GM20000 (cell line): Measurements from ENCODE around the gene MYRFL.

Experiments used
- DNase-seq: peaks from one replicate; pipeline ENCODE4 v3.0.0; 2012; ENCODE audit warnings: low spot score
- CTCF ChIP-seq: IDR thresholded peaks from 2 replicates; pipeline ENCODE4 v1.5.1; 2012; ENCODE audit warnings: mild to moderate bottlenecking, control low read depth; ENCODE audit errors: extremely low read depth, missing control alignments

The MYRFL gene

DNA sequence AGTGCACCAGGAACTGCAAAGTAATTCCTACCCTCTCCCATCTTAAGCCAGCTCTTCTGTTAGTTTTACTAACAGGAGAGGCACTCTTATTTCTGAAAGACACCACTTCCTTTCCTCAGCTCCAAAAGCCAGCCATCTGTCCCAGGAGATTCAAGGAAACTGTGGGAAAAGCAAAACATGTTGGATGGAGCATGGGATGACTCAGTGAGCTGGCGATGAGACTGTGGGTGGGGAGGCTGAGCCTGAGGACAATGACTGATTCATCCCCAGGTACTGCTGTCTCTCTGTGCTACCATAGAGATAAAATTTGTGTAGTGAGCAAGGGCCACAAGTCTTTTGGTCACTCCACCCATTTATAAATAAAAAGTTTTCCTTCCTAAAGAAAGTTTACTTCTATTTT, 141.4 kb downstream of the MYRFL start:
- TF ChIP-seq CTCF, result no peak
- no peak for DNase-seq

DNA sequence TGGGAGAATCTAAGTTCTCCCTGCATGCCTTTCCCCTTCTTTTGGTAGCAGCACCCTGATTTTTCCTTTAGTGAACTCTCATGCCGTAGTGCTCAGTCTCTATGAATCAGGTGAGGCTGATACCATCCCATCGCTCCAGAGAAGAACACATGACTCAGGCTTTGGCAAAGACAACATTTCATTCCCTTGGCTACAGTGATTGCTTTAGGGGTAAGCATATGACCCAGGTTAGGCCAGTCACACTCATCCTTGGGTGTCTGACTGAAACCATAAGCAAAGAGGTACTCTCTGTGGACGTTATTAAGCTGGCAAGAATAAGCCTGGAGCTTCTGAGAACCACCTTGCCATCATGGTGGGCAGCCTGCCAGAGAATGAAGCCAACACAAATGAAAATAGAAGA, 141.8 kb downstream of the MYRFL start:
- DNase-seq, result no peak
- TF ChIP-seq CTCF, result no peak

- no peak for TF ChIP-seq CTCF
- no peak for DNase-seq
Measured at GRCh38 chr12:69969011-69969410, 144.0 kb downstream of the MYRFL start.

- no peak for TF ChIP-seq CTCF
- no peak for DNase-seq
Measured at GRCh38 chr12:69972136-69972535, 147.1 kb downstream of the MYRFL start.

DNA sequence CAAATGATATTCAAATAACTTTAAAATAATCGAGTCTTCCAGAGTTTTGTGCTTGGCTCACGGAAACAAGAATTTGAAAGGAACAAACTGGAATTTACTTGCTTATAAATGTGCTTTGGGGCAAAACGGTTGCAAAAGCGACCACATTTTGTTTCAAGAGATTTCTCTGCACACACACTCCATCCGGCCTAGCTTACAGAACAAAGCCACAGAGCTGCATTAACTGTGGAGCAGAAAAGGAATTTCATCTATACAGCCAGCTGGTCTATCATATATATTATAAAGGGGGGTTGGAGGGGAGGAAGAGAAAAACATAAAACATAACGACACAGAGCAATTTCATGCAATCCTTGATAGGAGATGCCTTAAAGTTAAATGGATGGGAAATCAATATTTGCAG, 153.0 kb downstream of the MYRFL start:
- no peak for TF ChIP-seq CTCF
- DNase-seq, result no peak

GRCh38 chr12:69981881-69982475, 157.0 kb downstream of the MYRFL start:
- TF ChIP-seq CTCF, result no peak
- DNase-seq, result no peak

GRCh38 chr12:69984241-69984640, 159.2 kb downstream of the MYRFL start:
- no peak for DNase-seq

More at GRCh38 chr12:69984241-69984640, 159.2 kb downstream of the MYRFL start:
- TF ChIP-seq CTCF, result no peak
